ENCODE results near the gene OMP.

The OMP gene

GRCh38 chr11:77140231-77140851 lies 37.7 kb downstream of the OMP start:
- DNase-seq (ENCODE audit: low spot score) = no peak

GRCh38 chr11:77141034-77141433 lies 38.4 kb downstream of the OMP start:
- no peak for DNase-seq (ENCODE audit: low spot score)

- no peak for DNase-seq (ENCODE audit: low spot score)
Measured at GRCh38 chr11:77141475-77141874, 38.8 kb downstream of the OMP start.

GRCh38 chr11:77142091-77142975 lies 39.7 kb downstream of the OMP start:
- DNase-seq (ENCODE audit: low spot score) = no peak

- DNase-seq (ENCODE audit: low spot score) = no peak
Measured at GRCh38 chr11:77143405-77144020, 40.9 kb downstream of the OMP start.

GRCh38 chr11:77144196-77144856 lies 41.7 kb downstream of the OMP start:
- no peak for DNase-seq (ENCODE audit: low spot score)

GRCh38 chr11:77144857-77145428 lies 42.3 kb downstream of the OMP start:
- DNase-seq (ENCODE audit: low spot score) = no peak

GRCh38 chr11:77146261-77147035 lies 43.8 kb downstream of the OMP start:
- DNase-seq (ENCODE audit: low spot score) = no peak

- no peak for DNase-seq (ENCODE audit: low spot score)
Measured at GRCh38 chr11:77147036-77147315, 44.3 kb downstream of the OMP start.

GRCh38 chr11:77147668-77148321 lies 45.2 kb downstream of the OMP start:
- DNase-seq (ENCODE audit: low spot score) = no peak

- no peak for DNase-seq (ENCODE audit: low spot score)
Measured at GRCh38 chr11:77148963-77149715, 46.5 kb downstream of the OMP start.

GRCh38 chr11:77149716-77150392 lies 47.2 kb downstream of the OMP start:
- DNase-seq (ENCODE audit: low spot score) = no peak

- no peak for DNase-seq (ENCODE audit: low spot score)
Measured at GRCh38 chr11:77150836-77151235, 48.2 kb downstream of the OMP start.

- DNase-seq (ENCODE audit: low spot score) = no peak
Measured at GRCh38 chr11:77151804-77152509, 49.3 kb downstream of the OMP start.

- DNase-seq (ENCODE audit: low spot score) = no peak
Measured at GRCh38 chr11:77152846-77153245, 50.2 kb downstream of the OMP start.

Data from putamen (tissue), 1 donor.